Effector memory CD4-positive, alpha-beta T cell (primary cell): Measurements from ENCODE around the gene XPOT.

Experiments
- DNase-seq, 3 donors: peaks; one replicate each; pipeline ENCODE4 v3.0.0-alpha.2; 2020
- H3K27ac ChIP-seq: 2 replicates; pipeline ENCODE4 v1.7.0; 2013; ENCODE audit warnings: mild to moderate bottlenecking, low read length, moderate library complexity; ENCODE audit not compliant: insufficient read depth, poor library complexity, severe bottlenecking
- H3K27me3 ChIP-seq: replicated peaks from 2 replicates; pipeline ENCODE4 v1.7.0; 2013; ENCODE audit warnings: mild to moderate bottlenecking, low read length; ENCODE audit not compliant: insufficient read depth, control insufficient read depth, poor library complexity, severe bottlenecking
- H3K36me3 ChIP-seq: 2 replicates; pipeline ENCODE4 v1.7.0; 2013; ENCODE audit warnings: mild to moderate bottlenecking, low read length, moderate library complexity; ENCODE audit not compliant: control insufficient read depth, insufficient read depth
- H3K4me1 ChIP-seq: 2 replicates; pipeline ENCODE4 v1.7.0; 2013; ENCODE audit warnings: low read length, mild to moderate bottlenecking; ENCODE audit not compliant: control insufficient read depth, insufficient read depth, poor library complexity, severe bottlenecking
- H3K4me3 ChIP-seq: 2 replicates; pipeline ENCODE4 v1.7.0; 2013; ENCODE audit warnings: low read length, low read depth, mild to moderate bottlenecking; ENCODE audit not compliant: insufficient read depth, poor library complexity, severe bottlenecking
- H3K9me3 ChIP-seq: 2 replicates; pipeline ENCODE4 v1.7.0; 2013; ENCODE audit warnings: mild to moderate bottlenecking, low read length, moderate library complexity; ENCODE audit not compliant: control insufficient read depth

Gene XPOT

DNA sequence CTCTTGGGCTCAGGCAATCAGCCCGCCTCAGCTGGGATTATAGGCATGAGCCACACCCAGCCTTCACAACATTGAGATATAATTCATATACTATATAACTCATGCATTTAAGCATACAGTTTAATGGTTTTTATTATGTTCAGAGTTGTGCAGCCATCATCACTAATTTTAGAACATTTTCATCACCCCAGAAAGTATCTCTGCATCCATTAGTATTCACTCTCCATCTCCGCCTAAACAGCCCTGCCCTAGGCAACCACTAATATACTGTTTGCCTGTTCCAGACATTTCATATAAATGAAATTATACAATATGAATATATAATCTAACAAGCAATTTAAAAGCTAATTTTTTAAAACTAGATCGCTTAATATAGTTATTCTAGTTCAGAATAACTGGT is 82.5 kb downstream of the XPOT start:
- H3K4me3 ChIP-seq = no peak overlapping the region
- peaks cover 26% of the 10 kb centered on the region for H3K36me3 ChIP-seq
- no peaks in the 10 kb centered on the region for H3K27me3 ChIP-seq
- no peak for DNase-seq
- H3K4me1 ChIP-seq = no peaks in the 10 kb centered on the region
- H3K9me3 ChIP-seq = no peaks in the 10 kb centered on the region
- H3K27ac ChIP-seq = no peak overlapping the region

DNA sequence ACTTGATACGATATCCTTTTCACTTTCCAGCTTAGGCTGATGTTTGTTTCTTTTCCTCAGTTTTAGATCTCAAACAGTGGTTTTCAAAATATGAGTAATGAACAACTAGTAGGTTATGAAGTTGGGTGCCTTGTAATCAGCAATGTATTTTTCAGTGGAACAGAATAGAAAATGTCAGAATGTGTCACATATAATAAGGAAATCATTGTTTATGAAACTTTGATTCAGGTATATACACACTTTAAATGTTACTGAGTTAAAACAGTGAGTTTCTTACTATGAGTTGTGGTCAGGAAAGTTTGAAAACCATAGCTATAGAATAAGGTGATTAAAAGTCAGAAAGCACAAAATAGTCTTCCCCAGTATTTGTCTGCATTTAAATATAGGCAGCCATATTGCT is 87.5 kb downstream of the XPOT start:
- Histone ChIP-seq H3K27me3 (no peaks in the 10 kb centered on the region), H3K27ac (no peak overlapping the region), H3K4me1 (peaks cover 10% of the 10 kb centered on the region), H3K36me3 (peaks cover 19% of the 10 kb centered on the region), H3K9me3 (no peaks in the 10 kb centered on the region), H3K4me3 (no peak overlapping the region)
- no peak for DNase-seq

GRCh38 chr12:64493513-64493912 is 89.3 kb downstream of the XPOT start:
- no peak overlapping the region for H3K4me3 ChIP-seq
- H3K4me1 ChIP-seq = peaks cover 10% of the 10 kb centered on the region
- H3K36me3 ChIP-seq = peaks cover 27% of the 10 kb centered on the region
- no peaks in the 10 kb centered on the region for H3K9me3 ChIP-seq
- DNase-seq = no peak
- no peaks in the 10 kb centered on the region for H3K27me3 ChIP-seq
- H3K27ac ChIP-seq = no peak overlapping the region

DNA sequence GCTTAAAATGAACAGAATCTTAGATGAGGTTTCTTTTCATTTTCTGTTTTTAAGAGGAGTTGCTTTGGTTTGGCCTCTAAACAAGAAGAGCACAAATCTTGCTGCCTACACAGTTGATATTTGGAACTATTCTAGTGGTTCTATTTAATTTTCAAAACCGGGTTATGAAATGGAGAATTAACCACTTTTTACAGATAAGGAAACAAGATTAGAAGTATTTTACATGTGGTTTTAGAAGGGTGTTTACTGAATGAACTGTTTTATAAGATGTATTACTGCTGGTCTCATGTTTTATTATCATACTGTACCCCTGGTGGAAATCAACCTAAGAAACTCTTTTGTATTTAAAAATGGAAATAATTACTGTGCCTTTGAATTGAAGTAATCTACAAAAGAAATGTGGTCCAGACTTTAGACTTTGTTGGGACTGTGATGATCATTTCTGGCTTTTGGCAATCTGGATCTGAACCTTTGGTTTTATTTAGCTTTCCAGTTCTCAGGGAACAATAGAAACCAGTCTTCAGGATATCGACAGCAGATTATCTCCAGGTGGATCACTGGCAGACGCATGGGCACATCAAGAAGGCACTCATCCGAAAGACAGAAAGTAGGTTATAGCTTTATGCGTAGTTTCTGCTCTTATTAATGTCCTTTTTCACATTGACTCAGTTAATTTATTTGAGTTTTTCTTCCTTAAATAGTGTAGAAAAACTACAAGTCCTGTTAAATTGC is 91.0 kb downstream of the XPOT start:
- Histone ChIP-seq H3K27me3 (no peaks in the 10 kb centered on the region), H3K27ac (no peak overlapping the region), H3K9me3 (no peaks in the 10 kb centered on the region), H3K36me3 (peaks cover 29% of the 10 kb centered on the region), H3K4me1 (peaks cover 10% of the 10 kb centered on the region), H3K4me3 (no peak overlapping the region)
- DNase-seq = no peak

- no peak for DNase-seq
- Histone ChIP-seq H3K27me3 (no peaks in the 10 kb centered on the region), H3K36me3 (peaks cover 29% of the 10 kb centered on the region), H3K4me3 (no peak overlapping the region), H3K27ac (no peak overlapping the region), H3K9me3 (no peaks in the 10 kb centered on the region), H3K4me1 (peaks cover 10% of the 10 kb centered on the region)
Measured at GRCh38 chr12:64496839-64497400, 92.7 kb downstream of the XPOT start.

- no peaks in the 10 kb centered on the region for H3K27me3 ChIP-seq
- H3K27ac ChIP-seq = no peak overlapping the region
- H3K36me3 ChIP-seq = peaks cover 29% of the 10 kb centered on the region
- no peak overlapping the region for H3K4me3 ChIP-seq
- no peak for DNase-seq
- H3K9me3 ChIP-seq = no peaks in the 10 kb centered on the region
- H3K4me1 ChIP-seq = peaks cover 10% of the 10 kb centered on the region
Measured at GRCh38 chr12:64497484-64497883, 93.3 kb downstream of the XPOT start.

GRCh38 chr12:64497903-64498302 is 93.7 kb downstream of the XPOT start:
- Histone ChIP-seq H3K36me3 (peaks cover 29% of the 10 kb centered on the region), H3K27me3 (no peaks in the 10 kb centered on the region), H3K9me3 (no peaks in the 10 kb centered on the region), H3K4me3 (no peak overlapping the region), H3K4me1 (peaks cover 10% of the 10 kb centered on the region), H3K27ac (no peak overlapping the region)
- no peak for DNase-seq

GRCh38 chr12:64500394-64500793 is 96.2 kb downstream of the XPOT start:
- no peaks in the 10 kb centered on the region for H3K27me3 ChIP-seq
- no peak overlapping the region for H3K4me3 ChIP-seq
- H3K9me3 ChIP-seq = no peaks in the 10 kb centered on the region
- no peaks in the 10 kb centered on the region for H3K4me1 ChIP-seq
- no peak for DNase-seq
- no peak overlapping the region for H3K27ac ChIP-seq
- peaks cover 27% of the 10 kb centered on the region for H3K36me3 ChIP-seq
